ENCODE measurements around the gene GPRASP1. TPM values are rescaled to one million over a fixed set of nuclear protein-coding genes. Genes with fewer than 3 reads are reported as not detected.
"Not testable (repeated sequence)": the region's sequence is repeated elsewhere in the genome, so short reads cannot be mapped to it uniquely, and the experiment has no call there.

The GPRASP1 gene, protein sequence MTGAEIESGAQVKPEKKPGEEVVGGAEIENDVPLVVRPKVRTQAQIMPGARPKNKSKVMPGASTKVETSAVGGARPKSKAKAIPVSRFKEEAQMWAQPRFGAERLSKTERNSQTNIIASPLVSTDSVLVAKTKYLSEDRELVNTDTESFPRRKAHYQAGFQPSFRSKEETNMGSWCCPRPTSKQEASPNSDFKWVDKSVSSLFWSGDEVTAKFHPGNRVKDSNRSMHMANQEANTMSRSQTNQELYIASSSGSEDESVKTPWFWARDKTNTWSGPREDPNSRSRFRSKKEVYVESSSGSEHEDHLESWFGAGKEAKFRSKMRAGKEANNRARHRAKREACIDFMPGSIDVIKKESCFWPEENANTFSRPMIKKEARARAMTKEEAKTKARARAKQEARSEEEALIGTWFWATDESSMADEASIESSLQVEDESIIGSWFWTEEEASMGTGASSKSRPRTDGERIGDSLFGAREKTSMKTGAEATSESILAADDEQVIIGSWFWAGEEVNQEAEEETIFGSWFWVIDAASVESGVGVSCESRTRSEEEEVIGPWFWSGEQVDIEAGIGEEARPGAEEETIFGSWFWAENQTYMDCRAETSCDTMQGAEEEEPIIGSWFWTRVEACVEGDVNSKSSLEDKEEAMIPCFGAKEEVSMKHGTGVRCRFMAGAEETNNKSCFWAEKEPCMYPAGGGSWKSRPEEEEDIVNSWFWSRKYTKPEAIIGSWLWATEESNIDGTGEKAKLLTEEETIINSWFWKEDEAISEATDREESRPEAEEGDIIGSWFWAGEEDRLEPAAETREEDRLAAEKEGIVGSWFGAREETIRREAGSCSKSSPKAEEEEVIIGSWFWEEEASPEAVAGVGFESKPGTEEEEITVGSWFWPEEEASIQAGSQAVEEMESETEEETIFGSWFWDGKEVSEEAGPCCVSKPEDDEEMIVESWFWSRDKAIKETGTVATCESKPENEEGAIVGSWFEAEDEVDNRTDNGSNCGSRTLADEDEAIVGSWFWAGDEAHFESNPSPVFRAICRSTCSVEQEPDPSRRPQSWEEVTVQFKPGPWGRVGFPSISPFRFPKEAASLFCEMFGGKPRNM (N-terminal part only)
- 0.26 and 0.29 TPM in 2 replicates for total RNA-seq (2014; rRNA removed; shearing (Covaris generic))

DNA sequence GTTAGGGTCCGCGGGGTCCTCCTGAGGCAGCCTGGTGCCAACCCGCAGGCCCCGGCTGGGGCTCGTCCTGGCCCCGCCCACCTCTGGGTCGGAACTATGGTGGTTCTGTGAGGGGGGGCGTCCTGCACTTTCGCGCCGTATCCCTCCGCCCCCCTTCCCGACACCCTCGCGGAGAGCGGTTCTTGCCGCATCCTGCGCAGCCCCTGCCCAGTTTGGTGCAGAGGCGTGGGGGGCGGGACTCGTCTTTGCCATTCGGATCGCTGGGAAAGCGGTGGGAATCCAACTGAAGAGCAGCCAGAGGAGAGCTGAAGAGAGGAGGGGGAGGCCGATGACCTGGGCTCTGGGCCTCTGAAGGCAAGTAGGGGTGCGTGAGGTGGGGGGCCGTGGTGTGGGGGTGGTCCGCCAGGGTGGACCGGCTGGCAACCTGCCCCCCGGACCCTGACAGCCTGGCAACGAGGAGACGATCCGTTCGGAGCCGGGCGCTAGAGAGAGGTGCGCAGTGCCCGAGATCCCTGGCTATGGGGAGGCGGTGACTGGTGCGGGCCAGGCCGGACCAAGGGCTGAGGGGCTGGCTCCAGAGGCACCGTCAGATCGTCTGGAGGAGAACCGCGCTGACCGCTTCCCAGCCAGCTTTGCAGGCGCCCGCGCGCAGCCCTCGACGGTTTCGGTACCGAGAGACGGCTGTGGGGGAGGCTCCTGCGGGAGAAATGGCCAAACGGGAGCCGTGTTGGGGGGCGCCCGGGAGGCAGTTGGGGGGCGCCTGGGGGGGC, at the start of gene GPRASP1:
GPRASP1 (plus strand) TSS at position 242 of the 770 bp plus-strand sequence. CDS start 2,431 bp downstream, outside the sequence.
- no peak for DNase-seq (ENCODE audit: low spot score)

DNA sequence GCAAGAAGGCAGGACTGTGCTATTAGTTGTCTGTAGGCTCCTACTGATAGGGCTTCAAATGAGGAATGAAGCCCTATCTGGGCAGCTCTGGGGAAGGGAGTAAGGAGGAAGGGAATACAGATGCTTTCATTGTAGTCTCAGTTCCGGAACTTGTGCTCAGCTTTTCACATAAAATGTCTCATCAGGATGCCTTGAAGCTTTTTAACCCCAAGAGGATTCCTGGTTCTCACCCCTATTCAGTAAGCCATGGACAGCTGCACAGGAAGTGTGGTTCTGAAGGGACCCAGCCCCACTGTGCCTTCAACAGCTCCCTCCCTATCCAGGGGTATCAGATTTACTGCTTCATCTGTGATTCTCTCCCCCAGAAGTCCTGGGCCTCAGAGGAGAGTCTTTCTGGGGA, 47.0 kb upstream of the GPRASP1 start:
- no peak for DNase-seq (ENCODE audit: low spot score)

DNA sequence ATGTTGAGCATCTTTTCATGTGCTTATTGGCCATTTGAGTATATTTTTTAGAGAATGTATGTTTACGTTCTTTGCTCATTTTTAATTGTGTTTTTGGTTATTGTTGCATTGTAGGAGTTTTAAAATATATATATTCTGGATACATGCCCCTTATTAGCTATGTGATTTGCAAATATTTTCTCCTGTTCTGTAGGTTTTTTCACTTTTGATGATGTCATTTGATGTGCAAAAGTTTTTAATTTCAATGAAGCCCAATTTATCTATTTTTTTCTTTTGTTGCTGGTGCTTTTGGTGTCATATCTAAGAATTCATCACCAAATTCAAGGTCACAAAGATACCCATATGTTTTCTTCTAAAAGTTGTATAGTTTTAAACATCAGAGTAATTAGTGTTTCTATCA, 45.2 kb upstream of the GPRASP1 start:
- DNase-seq (ENCODE audit: low spot score): no peak

DNA sequence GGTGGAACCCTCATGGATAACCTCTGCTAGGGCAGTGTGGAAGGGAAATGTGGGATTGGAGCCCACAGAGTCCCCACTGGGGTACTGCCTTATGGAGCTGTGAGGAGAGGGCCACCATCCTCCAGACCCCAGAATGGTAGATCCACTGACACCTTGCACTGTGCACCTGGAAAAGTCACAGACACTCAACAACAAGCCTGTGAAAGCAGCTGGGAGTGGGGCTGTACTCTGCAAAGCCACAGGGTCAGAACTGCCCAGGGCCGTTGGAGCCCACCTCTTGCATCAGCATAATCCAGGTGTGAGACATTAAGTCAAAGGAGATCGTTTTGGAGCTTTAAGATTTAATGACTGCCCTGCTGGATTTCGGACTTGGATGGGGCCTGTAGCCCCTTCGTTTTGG, 40.4 kb upstream of the GPRASP1 start:
- DNase-seq (ENCODE audit: low spot score): no peak

- DNase-seq (ENCODE audit: low spot score): no peak
These were observed 27.2 kb upstream of the GPRASP1 start for GRCh38 chrX:102624105-102624504.

GRCh38 chrX:102627640-102628039, 23.6 kb upstream of the GPRASP1 start:
- no peak for DNase-seq (ENCODE audit: low spot score)

DNA sequence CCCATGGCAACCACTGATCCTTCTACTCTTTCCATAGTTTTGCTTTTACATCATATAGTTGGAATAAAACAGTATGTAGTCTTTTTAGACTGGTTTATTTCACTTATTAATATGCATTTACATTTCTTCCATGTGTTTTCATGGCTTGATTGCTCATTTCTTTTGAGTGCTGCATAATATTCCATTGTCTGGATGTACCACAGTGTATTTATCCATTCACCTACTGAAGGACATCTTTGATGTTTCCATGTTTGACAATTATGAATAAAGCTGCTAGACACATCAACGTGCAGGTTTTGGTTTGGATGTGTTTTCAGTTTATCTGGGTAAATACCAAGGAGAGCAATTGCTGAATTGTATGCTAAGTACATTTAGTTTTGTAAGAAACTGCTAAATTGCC, 13.7 kb upstream of the GPRASP1 start:
- DNase-seq (ENCODE audit: low spot score): no peak

- DNase-seq (ENCODE audit: low spot score): no peak
These were observed 411 bp upstream of the GPRASP1 start for GRCh38 chrX:102650903-102651241.

- no peak for DNase-seq (ENCODE audit: low spot score)
These were observed 877 bp downstream of the GPRASP1 start for GRCh38 chrX:102652031-102652688.

DNA sequence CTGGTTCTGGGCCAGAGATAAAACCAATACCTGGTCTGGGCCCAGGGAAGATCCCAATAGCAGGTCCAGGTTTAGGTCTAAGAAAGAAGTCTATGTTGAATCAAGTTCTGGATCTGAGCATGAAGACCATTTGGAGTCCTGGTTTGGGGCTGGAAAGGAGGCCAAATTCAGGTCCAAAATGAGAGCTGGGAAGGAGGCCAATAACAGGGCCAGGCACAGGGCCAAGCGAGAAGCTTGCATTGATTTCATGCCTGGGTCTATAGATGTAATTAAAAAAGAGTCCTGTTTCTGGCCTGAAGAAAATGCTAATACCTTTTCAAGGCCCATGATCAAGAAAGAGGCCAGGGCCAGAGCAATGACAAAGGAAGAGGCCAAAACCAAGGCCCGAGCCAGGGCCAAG, 3.4 kb downstream of the GPRASP1 start:
- no peak for DNase-seq (ENCODE audit: low spot score)

- no peak for DNase-seq (ENCODE audit: low spot score)
These were observed 7.3 kb downstream of the GPRASP1 start for GRCh38 chrX:102658556-102658955.

DNA sequence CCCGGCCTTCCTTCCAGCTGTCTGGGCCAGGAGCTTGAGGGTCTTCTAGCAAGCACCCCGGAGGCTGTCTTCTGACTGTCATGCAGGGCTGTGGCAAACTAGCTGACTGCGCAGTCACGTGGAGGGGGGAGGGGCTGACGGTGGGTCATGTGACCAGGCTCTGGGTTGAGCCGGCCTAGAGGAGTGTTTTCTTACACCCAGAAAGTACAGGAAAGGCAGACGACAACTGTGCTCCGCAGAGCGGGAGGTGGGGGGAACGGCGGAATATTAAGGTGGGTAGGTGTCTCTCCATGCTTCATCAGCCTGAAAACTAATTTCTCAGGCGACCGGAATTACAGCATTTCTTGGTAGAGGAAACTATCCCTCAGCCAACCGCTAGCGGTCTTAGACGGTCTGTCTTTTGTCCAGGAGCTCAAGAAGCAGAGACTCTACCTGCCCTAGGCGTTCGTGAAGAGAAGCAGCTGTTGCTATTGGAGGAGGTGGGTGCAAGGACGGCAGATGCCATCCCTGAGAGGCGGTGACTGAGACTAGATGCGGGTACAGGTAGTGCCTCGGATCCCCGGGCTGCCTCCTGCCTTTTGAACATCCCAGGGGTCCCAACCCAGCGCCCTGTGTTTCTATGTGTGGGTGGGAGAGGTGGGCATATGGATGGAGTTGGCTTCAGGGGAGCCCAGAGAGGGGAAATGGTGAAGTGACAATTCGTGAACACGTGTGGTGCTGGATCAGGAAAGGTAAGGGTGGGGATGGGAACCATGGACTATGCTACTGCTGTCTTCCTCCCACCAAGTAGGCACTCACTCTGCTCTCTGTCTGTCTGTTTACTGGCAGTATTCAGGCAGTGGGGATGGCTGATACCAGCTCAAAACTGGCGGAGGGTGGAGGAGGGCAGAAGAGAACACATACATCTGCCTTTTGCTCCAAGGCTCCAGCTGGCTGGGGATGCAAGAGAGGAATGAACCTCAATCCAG, 8.8 kb downstream of the GPRASP1 start:
- DNase-seq (ENCODE audit: low spot score): no peak

- not testable (repeated sequence) for DNase-seq (ENCODE audit: low spot score)
These were observed 12.5 kb downstream of the GPRASP1 start for GRCh38 chrX:102663820-102664219.

DNA sequence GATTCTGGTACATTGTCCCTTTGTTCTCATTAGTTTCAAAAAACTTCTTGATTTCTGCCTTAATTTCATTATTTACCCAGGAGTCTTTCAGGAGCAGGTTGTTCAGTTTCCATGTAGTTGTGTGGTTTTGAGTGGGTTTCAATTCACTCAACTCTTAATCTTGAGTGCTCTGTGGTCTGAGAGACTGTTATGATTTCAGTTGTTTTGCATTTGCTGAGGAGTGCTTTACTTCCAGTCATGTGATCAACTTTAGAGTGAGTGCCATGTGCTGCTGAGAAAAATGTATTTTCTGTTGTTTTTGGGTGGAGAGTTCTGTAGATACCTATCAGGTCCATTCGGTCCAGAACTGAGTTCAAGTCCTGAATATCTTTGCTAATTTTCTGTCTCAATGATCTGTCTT, 15.8 kb downstream of the GPRASP1 start:
- DNase-seq (ENCODE audit: low spot score): not testable (repeated sequence)

GRCh38 chrX:102669526-102669925, 18.2 kb downstream of the GPRASP1 start:
- DNase-seq (ENCODE audit: low spot score): no peak

DNA sequence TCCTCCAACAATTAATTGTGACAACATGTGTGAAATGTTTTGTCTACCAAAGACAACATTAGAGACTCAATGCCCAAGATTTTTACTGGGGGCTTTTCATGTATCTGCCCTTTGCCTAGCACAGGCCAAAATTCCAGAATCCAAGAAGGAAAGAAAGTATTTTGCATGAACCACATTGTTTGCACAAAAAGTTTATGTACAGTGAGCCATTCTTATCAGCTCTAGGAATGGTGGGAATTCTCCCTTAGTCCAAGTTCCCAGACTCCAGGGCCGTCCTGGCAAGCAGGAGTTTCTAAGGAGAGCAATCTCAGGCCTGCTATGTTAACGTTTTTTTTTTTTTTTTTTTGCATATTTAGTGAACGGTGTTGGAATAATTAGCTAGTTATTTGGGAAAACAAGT, 21.6 kb downstream of the GPRASP1 start:
- no peak for DNase-seq (ENCODE audit: low spot score)

- not testable (repeated sequence) for DNase-seq (ENCODE audit: low spot score)
These were observed 26.2 kb downstream of the GPRASP1 start for GRCh38 chrX:102677479-102677878.

DNA sequence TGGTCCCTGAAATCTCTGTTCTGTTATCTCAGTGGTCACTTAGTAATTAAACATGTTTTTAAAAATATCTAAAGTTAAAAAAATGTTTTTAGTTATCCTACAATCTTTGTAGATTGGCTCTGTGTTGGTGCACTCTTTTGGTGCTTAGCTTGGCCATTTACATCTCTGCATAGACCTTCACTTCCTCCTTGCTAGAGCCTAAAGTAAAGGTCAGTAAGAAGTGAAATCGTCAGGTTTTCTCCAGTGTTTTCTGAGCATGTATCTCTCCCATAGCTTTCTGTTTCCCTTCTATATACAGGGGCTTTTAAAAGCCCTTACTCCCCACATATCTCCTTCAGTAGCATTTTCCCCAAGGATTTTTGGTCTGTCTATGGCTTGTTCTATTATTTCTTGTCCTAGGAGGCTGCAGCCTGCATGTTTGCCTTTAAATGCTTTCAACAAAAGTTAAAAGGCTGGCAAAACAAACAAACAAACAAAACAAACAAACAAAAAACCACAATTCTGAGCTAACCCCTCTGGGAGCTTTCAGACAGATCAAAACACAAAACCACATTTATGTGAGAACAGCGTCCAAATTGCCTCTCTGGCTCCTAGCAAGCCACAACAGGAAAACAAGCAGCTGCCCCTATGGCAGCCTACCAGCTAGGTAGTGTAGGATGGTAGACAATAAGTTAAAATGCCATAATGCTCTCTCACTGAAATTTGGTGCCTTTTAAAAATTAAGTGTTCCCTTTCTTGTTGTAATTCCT, 33.7 kb downstream of the GPRASP1 start:
- no peak for DNase-seq (ENCODE audit: low spot score)

DNA sequence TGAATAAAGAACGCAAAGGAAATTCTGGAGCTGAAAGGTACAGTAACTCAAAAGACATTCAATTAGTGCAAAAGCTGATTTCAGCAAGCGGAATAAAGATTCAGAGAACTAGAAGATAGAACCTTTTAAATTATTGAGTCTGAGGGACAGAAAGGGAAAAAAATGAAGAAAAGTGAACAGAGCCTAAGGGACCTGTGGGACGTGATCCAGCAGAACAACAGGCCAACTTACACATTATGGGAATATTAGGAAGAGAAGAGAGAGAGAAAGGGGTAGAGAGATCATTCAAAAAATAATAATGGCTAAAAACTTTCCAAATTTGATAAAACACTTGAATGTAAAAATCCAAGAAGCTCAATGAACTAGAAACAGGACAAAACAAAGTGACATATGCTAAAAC, 43.5 kb downstream of the GPRASP1 start:
- DNase-seq (ENCODE audit: low spot score): no peak
